ENCODE data around the gene LYG2.

LYG2 gene

DNA sequence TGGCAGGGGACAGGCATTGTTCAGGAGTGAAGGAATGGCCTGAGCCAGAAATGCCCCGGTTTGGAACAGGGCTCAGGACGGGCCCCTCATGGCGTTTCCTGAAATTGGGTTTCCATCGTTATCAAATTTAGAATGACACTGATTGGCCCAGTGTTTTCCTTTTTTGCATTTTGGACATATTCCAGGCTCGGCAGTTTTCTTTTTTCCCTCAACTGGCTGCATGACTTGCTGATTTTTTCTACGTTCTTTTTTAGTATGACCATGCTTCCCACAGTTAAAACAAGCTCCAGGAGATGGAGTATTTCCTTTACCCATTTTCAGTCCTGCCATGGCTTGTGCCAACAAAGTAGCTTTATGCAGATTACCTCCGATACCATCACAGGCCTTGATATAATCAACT is 20.4 kb upstream of the LYG2 start:
- no peak overlapping the region for H3K27ac ChIP-seq
- TF ChIP-seq, protein P1, sequence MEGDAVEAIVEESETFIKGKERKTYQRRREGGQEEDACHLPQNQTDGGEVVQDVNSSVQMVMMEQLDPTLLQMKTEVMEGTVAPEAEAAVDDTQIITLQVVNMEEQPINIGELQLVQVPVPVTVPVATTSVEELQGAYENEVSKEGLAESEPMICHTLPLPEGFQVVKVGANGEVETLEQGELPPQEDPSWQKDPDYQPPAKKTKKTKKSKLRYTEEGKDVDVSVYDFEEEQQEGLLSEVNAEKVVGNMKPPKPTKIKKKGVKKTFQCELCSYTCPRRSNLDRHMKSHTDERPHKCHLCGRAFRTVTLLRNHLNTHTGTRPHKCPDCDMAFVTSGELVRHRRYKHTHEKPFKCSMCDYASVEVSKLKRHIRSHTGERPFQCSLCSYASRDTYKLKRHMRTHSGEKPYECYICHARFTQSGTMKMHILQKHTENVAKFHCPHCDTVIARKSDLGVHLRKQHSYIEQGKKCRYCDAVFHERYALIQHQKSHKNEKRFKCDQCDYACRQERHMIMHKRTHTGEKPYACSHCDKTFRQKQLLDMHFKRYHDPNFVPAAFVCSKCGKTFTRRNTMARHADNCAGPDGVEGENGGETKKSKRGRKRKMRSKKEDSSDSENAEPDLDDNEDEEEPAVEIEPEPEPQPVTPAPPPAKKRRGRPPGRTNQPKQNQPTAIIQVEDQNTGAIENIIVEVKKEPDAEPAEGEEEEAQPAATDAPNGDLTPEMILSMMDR (IDR thresholded peaks at IDR 0.05): no peak
- TF ChIP-seq ZFX (IDR thresholded peaks at IDR 0.05; ENCODE audit: borderline replicate concordance): no peak

DNA sequence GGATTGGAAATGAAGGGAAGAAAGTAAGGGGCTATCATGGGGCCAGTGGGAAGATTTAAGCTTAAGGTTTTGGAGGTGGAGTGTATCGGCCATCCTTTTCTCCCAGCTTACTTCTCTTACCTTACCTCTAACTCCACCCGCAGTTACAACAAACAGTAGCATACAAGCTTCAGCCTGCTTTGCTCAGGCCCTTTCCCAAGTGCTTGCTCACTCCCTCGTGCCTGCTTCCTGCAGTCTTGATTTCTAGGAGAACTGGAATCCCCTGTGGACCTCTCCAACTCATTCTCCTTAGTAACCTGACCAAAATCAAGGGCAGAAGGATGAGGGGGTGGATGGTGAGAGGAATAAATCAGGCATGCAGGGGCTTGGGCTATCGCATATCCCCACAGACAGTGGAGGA is 5.8 kb upstream of the LYG2 start:
- TF ChIP-seq, protein P1 (IDR thresholded peaks at IDR 0.05): no peak
- no peak for TF ChIP-seq ZFX (IDR thresholded peaks at IDR 0.05; ENCODE audit: borderline replicate concordance)
- no peak overlapping the region for H3K27ac ChIP-seq

DNA sequence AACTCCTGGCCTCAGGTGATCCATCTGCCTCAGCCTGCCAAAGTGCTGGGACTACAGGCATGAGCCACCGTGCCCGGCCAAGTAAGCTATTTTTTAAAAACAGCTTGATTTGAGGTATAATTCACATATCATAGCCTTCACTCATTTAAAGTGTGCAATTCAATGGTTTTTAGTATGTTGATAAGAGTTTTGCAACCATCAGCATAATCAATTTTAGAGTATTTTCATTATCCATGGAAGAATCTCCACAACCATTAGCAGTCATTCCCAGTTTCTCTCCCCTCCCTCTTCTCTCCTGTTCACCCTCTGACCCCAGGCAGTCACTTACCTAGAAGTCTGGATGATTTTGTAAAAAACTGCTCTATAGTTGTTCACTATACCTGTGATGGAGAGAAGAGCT is 4.7 kb upstream of the LYG2 start:
- no peak overlapping the region for H3K27ac ChIP-seq
- TF ChIP-seq, protein P1 (IDR thresholded peaks at IDR 0.05): no peak
- no peak for TF ChIP-seq ZFX (IDR thresholded peaks at IDR 0.05; ENCODE audit: borderline replicate concordance)

DNA sequence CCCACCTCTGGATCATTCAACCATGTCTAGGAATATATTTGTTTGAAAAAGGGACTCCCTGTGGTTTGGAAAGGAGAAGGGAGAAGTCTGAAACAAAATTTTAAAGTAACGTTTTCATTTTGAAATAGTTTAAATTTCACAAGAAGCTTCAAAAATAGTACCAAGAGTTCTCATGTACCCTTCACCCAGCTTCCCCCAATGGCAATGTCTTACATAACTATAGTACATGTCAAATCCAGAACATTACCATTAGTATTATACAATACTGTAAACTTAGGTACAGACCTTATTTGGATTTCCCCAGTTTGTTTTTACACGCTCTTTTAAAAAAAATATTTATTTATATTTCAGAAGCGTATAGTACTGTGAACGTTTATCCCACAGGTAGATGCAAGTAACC is 4.0 kb upstream of the LYG2 start:
- H3K27ac ChIP-seq: no peak overlapping the region
- TF ChIP-seq, protein P1 (IDR thresholded peaks at IDR 0.05): no peak
- TF ChIP-seq ZFX (IDR thresholded peaks at IDR 0.05; ENCODE audit: borderline replicate concordance): no peak

DNA sequence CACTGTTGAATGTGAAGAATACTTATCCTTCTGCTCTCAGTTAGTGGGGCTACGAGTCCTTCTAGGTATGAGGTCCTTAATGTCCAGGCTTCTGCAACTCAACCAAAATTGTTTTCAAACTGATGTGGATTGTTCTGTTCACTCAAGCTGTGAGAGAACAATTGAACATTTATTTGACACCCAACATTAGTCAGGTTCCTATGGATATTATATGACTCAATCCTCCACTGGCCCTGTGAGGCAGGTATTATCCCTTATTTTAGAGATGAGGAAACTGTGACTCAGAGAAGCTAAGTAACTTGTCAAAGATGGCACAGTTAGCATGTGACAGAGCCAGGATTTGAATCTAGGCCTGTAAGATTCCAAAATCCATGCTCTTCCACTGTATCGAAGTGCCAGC is 1.2 kb upstream of the LYG2 start:
- no peak overlapping the region for H3K27ac ChIP-seq
- TF ChIP-seq ZFX (IDR thresholded peaks at IDR 0.05; ENCODE audit: borderline replicate concordance): no peak
- TF ChIP-seq, protein P1 (IDR thresholded peaks at IDR 0.05): no peak

DNA sequence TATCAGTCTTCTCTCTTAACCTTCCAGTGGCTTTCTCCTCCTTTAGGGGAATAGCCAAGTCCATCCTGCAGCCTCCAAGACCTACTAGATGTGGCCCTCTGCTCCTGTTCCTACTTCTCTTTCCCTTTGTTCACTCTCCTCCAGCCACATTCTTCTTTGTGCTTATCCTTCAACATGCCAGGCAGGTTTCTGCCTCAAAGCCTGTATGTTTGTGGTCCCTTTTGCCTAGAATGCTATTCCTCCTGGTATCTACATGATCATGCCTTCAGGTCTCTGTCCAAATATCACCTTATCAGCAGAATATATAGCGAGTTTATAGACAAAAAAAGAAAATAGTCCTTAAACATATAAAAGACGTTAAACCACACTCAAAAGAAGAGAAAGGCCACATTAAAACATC is 5.5 kb downstream of the LYG2 start:
- H3K27ac ChIP-seq: no peak overlapping the region
- no peak for TF ChIP-seq ZFX (IDR thresholded peaks at IDR 0.05; ENCODE audit: borderline replicate concordance)
- TF ChIP-seq, protein P1 (IDR thresholded peaks at IDR 0.05): no peak

DNA sequence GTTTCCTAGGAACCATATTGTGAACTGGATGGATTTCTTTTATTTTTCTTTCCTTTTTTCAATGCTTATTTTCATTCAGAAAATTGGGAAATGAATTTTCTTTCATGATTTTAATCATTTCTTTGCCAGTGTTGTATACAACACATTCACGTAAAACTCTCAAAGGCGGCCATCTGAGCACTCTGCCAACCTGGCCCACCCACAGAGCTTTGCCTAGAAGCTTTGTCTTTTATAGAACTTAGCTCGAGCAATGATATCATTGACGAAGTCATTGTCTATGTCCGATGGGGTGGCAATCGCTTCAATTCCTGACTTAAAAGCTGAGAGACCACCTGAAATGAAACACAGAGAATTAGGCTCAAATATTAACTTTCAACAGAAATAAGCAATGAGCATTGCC is 13.3 kb downstream of the LYG2 start:
- H3K27ac ChIP-seq: no peak overlapping the region
- TF ChIP-seq ZFX (IDR thresholded peaks at IDR 0.05; ENCODE audit: borderline replicate concordance): no peak
- TF ChIP-seq, protein P1 (IDR thresholded peaks at IDR 0.05): no peak

Measured in 22Rv1 (cell line).